NT2/D1 (cell line): ENCODE results near the gene STAP2.
"Not testable (repeated sequence)": the region's sequence is repeated elsewhere in the genome, so short reads cannot be mapped to it uniquely, and the experiment has no call there.

Experiments
- DNase-seq: peaks from one replicate; pipeline ENCODE4 v3.0.0-alpha.2; 2011; ENCODE audit warnings: low read depth, low spot score
- H3K27me3 ChIP-seq: 2 replicates; pipeline ENCODE4 v1.6.0; 2011; ENCODE audit warnings: mild to moderate bottlenecking; ENCODE audit not compliant: insufficient read length, insufficient read depth
- H3K36me3 ChIP-seq: 2 replicates; pipeline ENCODE4 v1.6.1; 2011; ENCODE audit warnings: mild to moderate bottlenecking, low read length, mixed read lengths; ENCODE audit not compliant: insufficient read depth, insufficient read length
- H3K4me1 ChIP-seq: 2 replicates; pipeline ENCODE4 v1.5.1; 2011; ENCODE audit not compliant: insufficient read depth, insufficient read length
- H3K4me3 ChIP-seq: 2 replicates; pipeline ENCODE4 v1.5.1; 2011; ENCODE audit warnings: low read depth; ENCODE audit not compliant: insufficient read length
- H3K9ac ChIP-seq: 2 replicates; pipeline ENCODE4 v1.6.0; 2011; ENCODE audit warnings: low read depth; ENCODE audit not compliant: insufficient read length
- H3K9me3 ChIP-seq: 2 replicates; pipeline ENCODE4 v1.5.1; 2011; ENCODE audit warnings: mild to moderate bottlenecking, low read length; ENCODE audit not compliant: insufficient read depth
- SUZ12 ChIP-seq: IDR thresholded peaks from 2 replicates; pipeline ENCODE4 v1.6.1; 2011; ENCODE audit not compliant: insufficient read length, insufficient read depth; ENCODE audit errors: extremely low read depth
- YY1 ChIP-seq: IDR thresholded peaks from 2 replicates; pipeline ENCODE4 v1.6.1; 2011; ENCODE audit not compliant: insufficient read length, insufficient read depth
- ZNF274 ChIP-seq: IDR thresholded peaks from 2 replicates; pipeline ENCODE4 v1.6.1; 2011; ENCODE audit warnings: mild to moderate bottlenecking, low read depth, low read length

STAP2 gene

GRCh38 chr19:4291184-4291732 is 47.4 kb downstream of the STAP2 start:
- DNase-seq = no peak
- no peaks in the 10 kb centered on the region for H3K27me3 ChIP-seq
- TF ChIP-seq SUZ12 (no peak), ZNF274 (no peak), YY1 (no peak)
- H3K4me1 ChIP-seq = peaks cover 10% of the 10 kb centered on the region
- no peaks in the 10 kb centered on the region for H3K36me3 ChIP-seq
- no peak overlapping the region for H3K4me3 ChIP-seq
- H3K9me3 ChIP-seq = no peaks in the 10 kb centered on the region
- H3K9ac ChIP-seq = no peak overlapping the region

- no peaks in the 10 kb centered on the region for H3K9me3 ChIP-seq
- H3K36me3 ChIP-seq = no peaks in the 10 kb centered on the region
- no peak overlapping the region for H3K9ac ChIP-seq
- TF ChIP-seq ZNF274 = no peak
- no peak for TF ChIP-seq YY1
- no peak for TF ChIP-seq SUZ12
- H3K4me3 ChIP-seq = no peak overlapping the region
- no peaks in the 10 kb centered on the region for H3K27me3 ChIP-seq
- H3K4me1 ChIP-seq = peaks cover 5% of the 10 kb centered on the region
- DNase-seq = no peak
Observed at GRCh38 chr19:4288091-4288777, 50.4 kb downstream of the STAP2 start.

- H3K9ac ChIP-seq, H3K9me3 ChIP-seq, DNase-seq, H3K4me3 ChIP-seq, H3K36me3 ChIP-seq, H3K4me1 ChIP-seq: not testable (repeated sequence)
- peaks cover 12% of the 10 kb centered on the region for H3K27me3 ChIP-seq
Observed at GRCh38 chr19:4286141-4286540, 52.5 kb downstream of the STAP2 start.

- Histone ChIP-seq H3K4me1 (no peaks in the 10 kb centered on the region), H3K27me3 (peaks cover 24% of the 10 kb centered on the region), H3K9ac (no peak overlapping the region), H3K36me3 (no peaks in the 10 kb centered on the region), H3K4me3 (no peak overlapping the region), H3K9me3 (no peaks in the 10 kb centered on the region)
- DNase-seq = no peak
- TF ChIP-seq ZNF274 (no peak), YY1 (no peak), SUZ12 (no peak)
Observed at GRCh38 chr19:4284974-4285373, 53.7 kb downstream of the STAP2 start.

GRCh38 chr19:4284176-4284958 is 54.3 kb downstream of the STAP2 start:
- H3K9me3 ChIP-seq = no peaks in the 10 kb centered on the region
- H3K36me3 ChIP-seq = no peaks in the 10 kb centered on the region
- peaks cover 30% of the 10 kb centered on the region for H3K27me3 ChIP-seq
- no peak overlapping the region for H3K4me3 ChIP-seq
- H3K9ac ChIP-seq = no peak overlapping the region
- DNase-seq = no peak
- H3K4me1 ChIP-seq = no peaks in the 10 kb centered on the region
- TF ChIP-seq ZNF274 (no peak), YY1 (no peak), SUZ12 (no peak)

GRCh38 chr19:4279530-4280422 is 58.9 kb downstream of the STAP2 start:
- Histone ChIP-seq H3K9ac (peak overlapping the region; percentile 67), H3K27me3 (peaks cover 42% of the 10 kb centered on the region), H3K4me3 (peak overlapping the region; percentile 56), H3K9me3 (no peaks in the 10 kb centered on the region), H3K4me1 (peaks cover 9% of the 10 kb centered on the region), H3K36me3 (no peaks in the 10 kb centered on the region)
- peak; percentile 59 for TF ChIP-seq SUZ12
- no peak for TF ChIP-seq YY1
- TF ChIP-seq ZNF274 = no peak
- no peak for DNase-seq

GRCh38 chr19:4279267-4279529 is 59.4 kb downstream of the STAP2 start:
- peaks cover 9% of the 10 kb centered on the region for H3K4me1 ChIP-seq
- no peaks in the 10 kb centered on the region for H3K36me3 ChIP-seq
- no peak for DNase-seq
- H3K9ac ChIP-seq = peak overlapping the region; percentile 32
- no peaks in the 10 kb centered on the region for H3K9me3 ChIP-seq
- H3K27me3 ChIP-seq = peaks cover 42% of the 10 kb centered on the region
- TF ChIP-seq YY1 (no peak), ZNF274 (no peak), SUZ12 (no peak)
- peak overlapping the region; percentile 56 for H3K4me3 ChIP-seq
